ENCODE data around the gene MSH2. TPM values are rescaled to one million over a fixed set of nuclear protein-coding genes. Genes with fewer than 3 reads are reported as not detected.

MSH2 gene
- total RNA-seq, 1 donor from 2014 or later = 9.3 TPM

GRCh38 chr2:47525167-47525566 is 122.2 kb downstream of the MSH2 start:
- no peak overlapping the region for H3K4me3 ChIP-seq
- no peaks in the 10 kb centered on the region for H3K27me3 ChIP-seq
- DNase-seq (ENCODE audit: extremely low spot score in 2 of 2) = no peak
- no peaks in the 10 kb centered on the region for H3K9me3 ChIP-seq
- H3K27ac ChIP-seq = no peak overlapping the region
- H3K36me3 ChIP-seq = no peaks in the 10 kb centered on the region
- intact Hi-C loops (cut with DNase I) = no loop called here
- TF ChIP-seq POLR2A (IDR thresholded peaks at IDR 0.05) (no peak), POLR2AphosphoS5 (IDR thresholded peaks at IDR 0.05; ENCODE audit: insufficient read depth in 1 of 2, low read depth in 1 of 2) (no peak), CTCF (IDR thresholded peaks at IDR 0.05) (no peak)
- H3K4me1 ChIP-seq = peaks cover 12% of the 10 kb centered on the region

- intact Hi-C loops (cut with DNase I) = no loop called here
These were observed 125.5 kb downstream of the MSH2 start for GRCh38 chr2:47528455-47528854.

GRCh38 chr2:47528874-47529273 is 125.9 kb downstream of the MSH2 start:
- H3K9me3 ChIP-seq = no peaks in the 10 kb centered on the region
- H3K27ac ChIP-seq = no peak overlapping the region
- DNase-seq (ENCODE audit: extremely low spot score in 2 of 2) = no peak
- no peak overlapping the region for H3K4me3 ChIP-seq
- TF ChIP-seq POLR2AphosphoS5 (IDR thresholded peaks at IDR 0.05; ENCODE audit: insufficient read depth in 1 of 2, low read depth in 1 of 2) (no peak), CTCF (IDR thresholded peaks at IDR 0.05) (no peak), POLR2A (IDR thresholded peaks at IDR 0.05) (no peak)
- no peaks in the 10 kb centered on the region for H3K36me3 ChIP-seq
- no peaks in the 10 kb centered on the region for H3K27me3 ChIP-seq
- H3K4me1 ChIP-seq = no peaks in the 10 kb centered on the region
- intact Hi-C loops (cut with DNase I) = no loop called here

More at GRCh38 chr2:47528455-47528854, 125.5 kb downstream of the MSH2 start:
- no peaks in the 10 kb centered on the region for H3K27me3 ChIP-seq
- H3K9me3 ChIP-seq = no peaks in the 10 kb centered on the region
- no peak overlapping the region for H3K27ac ChIP-seq
- H3K4me1 ChIP-seq = no peaks in the 10 kb centered on the region
- no peak overlapping the region for H3K4me3 ChIP-seq
- no peak for DNase-seq (ENCODE audit: extremely low spot score in 2 of 2)
- H3K36me3 ChIP-seq = no peaks in the 10 kb centered on the region
- TF ChIP-seq POLR2AphosphoS5 (IDR thresholded peaks at IDR 0.05; ENCODE audit: insufficient read depth in 1 of 2, low read depth in 1 of 2) = no peak
- TF ChIP-seq POLR2A (IDR thresholded peaks at IDR 0.05) = no peak
- TF ChIP-seq CTCF (IDR thresholded peaks at IDR 0.05) = no peak

GRCh38 chr2:47530105-47530760 is 127.3 kb downstream of the MSH2 start:
- TF ChIP-seq CTCF (IDR thresholded peaks at IDR 0.05) = no peak
- Histone ChIP-seq H3K9me3 (no peaks in the 10 kb centered on the region), H3K4me1 (no peaks in the 10 kb centered on the region), H3K27ac (no peak overlapping the region), H3K4me3 (no peak overlapping the region), H3K36me3 (no peaks in the 10 kb centered on the region), H3K27me3 (no peaks in the 10 kb centered on the region)
- DNase-seq (ENCODE audit: extremely low spot score in 2 of 2) = no peak
- intact Hi-C loops (cut with DNase I) = no loop called here

DNA sequence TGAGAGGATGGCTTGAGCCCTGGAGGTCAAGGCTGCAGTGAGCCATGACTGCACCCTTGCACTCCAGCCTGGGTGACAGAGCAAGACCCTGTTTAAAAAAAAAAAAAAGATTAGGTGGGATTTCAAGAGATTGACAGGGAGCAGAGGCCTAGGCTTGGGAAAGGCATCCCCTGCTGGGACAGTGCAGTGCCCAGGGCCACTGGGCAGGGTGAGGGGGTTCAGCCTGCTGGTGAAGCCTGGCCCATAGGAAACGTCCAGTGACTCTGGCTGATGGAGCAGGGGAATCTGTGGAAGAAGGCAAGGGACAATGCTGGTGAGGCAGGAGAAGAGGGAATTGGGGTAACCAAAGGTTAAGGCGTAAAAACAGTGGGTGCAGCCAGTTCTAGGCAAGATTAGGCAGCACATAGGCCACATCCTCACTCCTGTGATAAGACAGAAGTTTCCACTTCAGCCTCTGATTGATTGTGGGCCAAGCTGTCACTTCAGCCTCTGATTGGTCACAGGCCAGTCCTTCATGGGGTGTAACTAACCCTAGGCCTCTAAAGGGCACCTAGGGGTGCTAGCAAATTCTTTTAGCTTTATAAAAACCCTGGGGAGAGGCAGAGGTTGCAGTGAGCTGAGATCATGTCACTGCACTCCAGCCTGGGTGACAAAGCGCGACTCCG is 128.6 kb downstream of the MSH2 start:
- DNase-seq (ENCODE audit: extremely low spot score in 2 of 2) = no peak
- intact Hi-C loops (cut with DNase I) = no loop called here
- Histone ChIP-seq H3K27ac (no peak overlapping the region), H3K9me3 (no peaks in the 10 kb centered on the region), H3K4me1 (no peaks in the 10 kb centered on the region), H3K4me3 (no peak overlapping the region), H3K36me3 (no peaks in the 10 kb centered on the region), H3K27me3 (no peaks in the 10 kb centered on the region)
- TF ChIP-seq CTCF (IDR thresholded peaks at IDR 0.05) (no peak), POLR2AphosphoS5 (IDR thresholded peaks at IDR 0.05; ENCODE audit: insufficient read depth in 1 of 2, low read depth in 1 of 2) (no peak), POLR2A (IDR thresholded peaks at IDR 0.05) (no peak)

All from vagina (tissue), 2 donors.